ENCODE data around the gene TAF1. TPM values are rescaled to one million over a fixed set of nuclear protein-coding genes. Genes with fewer than 3 reads are reported as not detected.
"Not testable (repeated sequence)": the region's sequence is repeated elsewhere in the genome, so short reads cannot be mapped to it uniquely, and the experiment has no call there.

TAF1 gene
- total and polyA plus RNA-seq, 4 donors: 9.5 to 77.4 (median 25.7) TPM

DNA sequence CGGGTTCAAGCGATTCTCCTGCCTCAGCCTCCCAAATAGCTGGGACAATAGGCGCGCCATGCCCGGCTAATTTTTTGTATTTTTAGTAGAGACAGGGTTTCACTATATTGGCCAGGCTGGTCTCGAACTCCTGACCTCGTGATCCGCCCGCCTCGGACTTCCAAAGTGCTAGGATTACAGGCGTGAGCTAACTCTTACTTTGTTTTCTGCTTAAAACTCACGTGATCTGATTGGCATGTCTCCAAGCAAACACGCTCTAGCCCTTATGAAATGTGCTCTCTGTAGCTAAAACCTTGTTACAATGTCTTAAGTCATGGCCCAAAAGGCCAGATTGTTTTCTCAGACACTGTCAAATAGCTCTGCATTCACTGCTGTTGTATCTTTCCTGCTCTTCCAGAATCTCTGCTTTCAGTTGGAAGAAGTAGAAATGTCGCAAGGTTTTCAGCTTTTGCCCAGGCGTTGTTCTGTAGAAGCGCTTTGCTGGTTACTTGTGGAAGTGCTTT lies 127.0 kb downstream of the TAF1 start:
- peak; percentile 33 to 78 (median 52) for DNase-seq
- no peaks in the 10 kb centered on the region for H3K4me1 ChIP-seq (ENCODE audit: control insufficient read depth in 5 of 5, insufficient read depth in 5 of 5, low read length in 5 of 5)
- H3K4me3 ChIP-seq: no peak overlapping the region
- H3K27ac ChIP-seq (ENCODE audit: low read depth in 1 of 2, low read length in 1 of 2): no peak overlapping the region
- H3K9ac ChIP-seq (ENCODE audit: insufficient read depth in 1 of 2, low read length in 2 of 2): no peak overlapping the region
- H3K36me3 ChIP-seq (ENCODE audit: control insufficient read depth in 4 of 4, insufficient read depth in 4 of 4, low read length in 4 of 4): no peaks in the 10 kb centered on the region
- 51 to 66% methylated on average over 16 of the region's 16 CpGs for WGBS, 2 donors
- no peak for ATAC-seq (ENCODE audit: insufficient read depth, low FRiP score)
- peaks cover 0 to 4% (median 0%) of the 10 kb centered on the region in 4 donors for H3K9me3 ChIP-seq (ENCODE audit: control insufficient read depth in 4 of 4, insufficient read depth in 3 of 4, low read length in 3 of 4)
- H3K27me3 ChIP-seq (ENCODE audit: control insufficient read depth in 3 of 3, insufficient read depth in 3 of 3, low read length in 2 of 3): no peaks in the 10 kb centered on the region
- TF ChIP-seq, protein P1, sequence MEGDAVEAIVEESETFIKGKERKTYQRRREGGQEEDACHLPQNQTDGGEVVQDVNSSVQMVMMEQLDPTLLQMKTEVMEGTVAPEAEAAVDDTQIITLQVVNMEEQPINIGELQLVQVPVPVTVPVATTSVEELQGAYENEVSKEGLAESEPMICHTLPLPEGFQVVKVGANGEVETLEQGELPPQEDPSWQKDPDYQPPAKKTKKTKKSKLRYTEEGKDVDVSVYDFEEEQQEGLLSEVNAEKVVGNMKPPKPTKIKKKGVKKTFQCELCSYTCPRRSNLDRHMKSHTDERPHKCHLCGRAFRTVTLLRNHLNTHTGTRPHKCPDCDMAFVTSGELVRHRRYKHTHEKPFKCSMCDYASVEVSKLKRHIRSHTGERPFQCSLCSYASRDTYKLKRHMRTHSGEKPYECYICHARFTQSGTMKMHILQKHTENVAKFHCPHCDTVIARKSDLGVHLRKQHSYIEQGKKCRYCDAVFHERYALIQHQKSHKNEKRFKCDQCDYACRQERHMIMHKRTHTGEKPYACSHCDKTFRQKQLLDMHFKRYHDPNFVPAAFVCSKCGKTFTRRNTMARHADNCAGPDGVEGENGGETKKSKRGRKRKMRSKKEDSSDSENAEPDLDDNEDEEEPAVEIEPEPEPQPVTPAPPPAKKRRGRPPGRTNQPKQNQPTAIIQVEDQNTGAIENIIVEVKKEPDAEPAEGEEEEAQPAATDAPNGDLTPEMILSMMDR (IDR thresholded peaks at IDR 0.05; ENCODE audit: control extremely low read depth, extremely low read depth): no peak

DNA sequence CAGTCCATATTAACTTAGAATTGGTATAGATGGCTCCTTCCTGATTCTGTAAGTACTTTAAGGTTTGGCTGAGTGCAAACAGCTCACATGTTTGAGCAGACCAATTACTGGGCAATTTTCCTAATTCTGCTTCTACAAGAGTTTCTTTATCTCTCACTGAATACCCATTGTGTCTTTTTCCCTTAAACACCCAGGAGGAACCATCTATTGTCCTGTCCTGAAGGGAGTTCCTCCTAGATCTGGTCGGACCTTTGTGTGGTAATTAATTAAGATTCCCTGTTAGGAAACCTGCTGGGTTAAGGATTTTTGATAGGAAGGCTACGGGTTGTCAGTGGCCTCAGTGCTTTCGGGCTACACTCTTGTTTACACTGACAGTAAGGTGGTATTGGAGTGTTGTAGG lies 129.8 kb downstream of the TAF1 start:
- H3K9ac ChIP-seq (ENCODE audit: insufficient read depth in 1 of 2, low read length in 2 of 2): not testable (repeated sequence)

DNA sequence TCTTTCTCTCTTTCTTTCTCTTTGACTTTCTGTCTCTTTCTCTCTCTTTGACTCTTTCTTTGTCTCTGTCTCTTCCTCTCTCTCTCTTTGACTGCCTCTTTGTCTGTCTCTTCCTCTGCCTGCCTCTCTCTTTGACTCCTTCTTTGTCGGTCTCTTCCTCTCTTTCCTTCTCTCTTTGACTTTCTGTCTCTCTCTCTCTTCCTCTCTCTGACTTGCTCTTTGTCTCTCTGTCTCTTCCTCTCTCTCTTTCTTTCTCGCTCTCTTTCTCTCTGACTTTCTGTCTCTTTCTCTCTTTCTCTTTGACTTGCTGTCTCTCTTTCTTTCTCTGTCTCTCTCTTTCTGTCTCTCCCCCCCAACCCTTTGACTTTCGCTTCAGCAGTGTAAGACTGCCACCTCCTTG lies 130.3 kb downstream of the TAF1 start:
- DNase-seq (no peak), ATAC-seq (ENCODE audit: insufficient read depth, low FRiP score) (no peak)
- no peaks in the 10 kb centered on the region for H3K27me3 ChIP-seq (ENCODE audit: control insufficient read depth in 3 of 3, insufficient read depth in 3 of 3, low read length in 2 of 3)
- no peak overlapping the region for H3K9ac ChIP-seq (ENCODE audit: insufficient read depth in 1 of 2, low read length in 2 of 2)
- WGBS, 2 donors: 78 to 92% methylated on average over 3 of the region's 3 CpGs
- H3K9me3 ChIP-seq (ENCODE audit: control insufficient read depth in 4 of 4, insufficient read depth in 3 of 4, low read length in 3 of 4): peaks cover 0 to 4% (median 0%) of the 10 kb centered on the region in 4 donors
- no peak overlapping the region for H3K4me3 ChIP-seq
- no peaks in the 10 kb centered on the region for H3K36me3 ChIP-seq (ENCODE audit: control insufficient read depth in 4 of 4, insufficient read depth in 4 of 4, low read length in 4 of 4)
- no peak overlapping the region for H3K27ac ChIP-seq (ENCODE audit: low read depth in 1 of 2, low read length in 1 of 2)
- TF ChIP-seq, protein P1 (IDR thresholded peaks at IDR 0.05; ENCODE audit: control extremely low read depth, extremely low read depth): no peak
- no peaks in the 10 kb centered on the region for H3K4me1 ChIP-seq (ENCODE audit: control insufficient read depth in 5 of 5, insufficient read depth in 5 of 5, low read length in 5 of 5)

More for the DNA sequence above, 129.8 kb downstream of the TAF1 start:
- DNase-seq; H3K27me3 ChIP-seq (ENCODE audit: control insufficient read depth in 3 of 3, insufficient read depth in 3 of 3, low read length in 2 of 3); H3K27ac ChIP-seq (ENCODE audit: low read depth in 1 of 2, low read length in 1 of 2); H3K9me3 ChIP-seq (ENCODE audit: control insufficient read depth in 4 of 4, insufficient read depth in 3 of 4, low read length in 3 of 4); ATAC-seq (ENCODE audit: insufficient read depth, low FRiP score); H3K36me3 ChIP-seq (ENCODE audit: control insufficient read depth in 4 of 4, insufficient read depth in 4 of 4, low read length in 4 of 4); H3K4me3 ChIP-seq; H3K4me1 ChIP-seq (ENCODE audit: control insufficient read depth in 5 of 5, insufficient read depth in 5 of 5, low read length in 5 of 5): not testable (repeated sequence)
- WGBS, 2 donors: 64 to 80% methylated on average over 3 of the region's 3 CpGs

DNA sequence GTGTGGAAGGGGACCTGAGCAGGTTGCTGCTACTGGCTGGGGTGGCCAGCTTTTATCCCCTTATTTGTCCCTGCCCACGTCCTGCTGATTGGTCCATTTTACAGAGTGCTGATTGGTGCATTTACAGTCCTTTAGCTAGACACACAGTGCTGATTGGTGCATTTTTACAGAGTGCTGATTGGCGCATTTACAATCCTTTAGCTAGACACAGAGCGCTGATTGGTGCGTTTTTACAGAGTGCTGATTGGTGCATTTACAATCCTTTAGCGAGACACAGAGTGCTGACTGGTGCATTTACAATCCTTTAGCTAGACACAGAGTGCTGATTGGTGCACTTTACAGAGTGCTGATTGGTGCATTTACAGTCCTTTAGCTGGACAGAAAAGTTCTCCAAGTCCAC lies 135.9 kb downstream of the TAF1 start:
- not testable (repeated sequence) for DNase-seq; H3K4me1 ChIP-seq (ENCODE audit: control insufficient read depth in 5 of 5, insufficient read depth in 5 of 5, low read length in 5 of 5); H3K27ac ChIP-seq (ENCODE audit: low read depth in 1 of 2, low read length in 1 of 2); ATAC-seq (ENCODE audit: insufficient read depth, low FRiP score); H3K9ac ChIP-seq (ENCODE audit: insufficient read depth in 1 of 2, low read length in 2 of 2); H3K36me3 ChIP-seq (ENCODE audit: control insufficient read depth in 4 of 4, insufficient read depth in 4 of 4, low read length in 4 of 4); H3K9me3 ChIP-seq (ENCODE audit: control insufficient read depth in 4 of 4, insufficient read depth in 3 of 4, low read length in 3 of 4); H3K27me3 ChIP-seq (ENCODE audit: control insufficient read depth in 3 of 3, insufficient read depth in 3 of 3, low read length in 2 of 3); H3K4me3 ChIP-seq
- WGBS, 2 donors: 73 to 88% methylated on average over 4 to 5 of the region's 5 CpGs

Data from lung (tissue), 12 donors.